SU-DHL-6 (cell line): ENCODE data around the gene SYNGR2.

Experiments used
- CTCF ChIP-seq: fragments of 200-600 bp; sonication (generic); IDR thresholded peaks from one replicate; pipeline ENCODE4 v1.5.1; 2017; ENCODE audit warnings: antibody characterized with exemption, mild to moderate bottlenecking, low read length, moderate library complexity; ENCODE audit not compliant: insufficient read depth, poor library complexity, severe bottlenecking
- EZH2phosphoT487 ChIP-seq: fragments of 200-600 bp; sonication (generic), shearing (Covaris generic); conservative IDR thresholded peaks from 2 replicates; pipeline ENCODE4 v1.6.1; 2018; ENCODE audit warnings: mild to moderate bottlenecking, antibody characterized with exemption, low read length, moderate library complexity, mixed read lengths

GRCh38 chr17:78130090-78130436, 38.3 kb upstream of the SYNGR2 start:
- TF ChIP-seq CTCF (no peak), EZH2phosphoT487 (no peak)
